Uterus (tissue), 2 donors: ENCODE measurements around the gene FSIP1.

Experiments
- POLR2A ChIP-seq, 2 donors: fragments of 450-650 bp; IDR thresholded peaks; one replicate each; pipeline ENCODE4 v1.6.1; 2016; ENCODE audit warnings: antibody characterized with exemption in 2 of 2, mild to moderate bottlenecking in 1 of 2, moderate library complexity in 1 of 2
- TF ChIP-seq, protein P1 (sequence below), 4 experiments: fragments of 200-600 bp in 2 of 4; fragments of 450-650 bp in 2 of 4; sonication (generic) in 2 of 4; IDR thresholded peaks; one replicate each; pipeline ENCODE4 v1.5.1; 2016 to 2019; ENCODE audit warnings: antibody characterized with exemption in 4 of 4, mild to moderate bottlenecking in 2 of 4, moderate library complexity in 1 of 4

DNA sequence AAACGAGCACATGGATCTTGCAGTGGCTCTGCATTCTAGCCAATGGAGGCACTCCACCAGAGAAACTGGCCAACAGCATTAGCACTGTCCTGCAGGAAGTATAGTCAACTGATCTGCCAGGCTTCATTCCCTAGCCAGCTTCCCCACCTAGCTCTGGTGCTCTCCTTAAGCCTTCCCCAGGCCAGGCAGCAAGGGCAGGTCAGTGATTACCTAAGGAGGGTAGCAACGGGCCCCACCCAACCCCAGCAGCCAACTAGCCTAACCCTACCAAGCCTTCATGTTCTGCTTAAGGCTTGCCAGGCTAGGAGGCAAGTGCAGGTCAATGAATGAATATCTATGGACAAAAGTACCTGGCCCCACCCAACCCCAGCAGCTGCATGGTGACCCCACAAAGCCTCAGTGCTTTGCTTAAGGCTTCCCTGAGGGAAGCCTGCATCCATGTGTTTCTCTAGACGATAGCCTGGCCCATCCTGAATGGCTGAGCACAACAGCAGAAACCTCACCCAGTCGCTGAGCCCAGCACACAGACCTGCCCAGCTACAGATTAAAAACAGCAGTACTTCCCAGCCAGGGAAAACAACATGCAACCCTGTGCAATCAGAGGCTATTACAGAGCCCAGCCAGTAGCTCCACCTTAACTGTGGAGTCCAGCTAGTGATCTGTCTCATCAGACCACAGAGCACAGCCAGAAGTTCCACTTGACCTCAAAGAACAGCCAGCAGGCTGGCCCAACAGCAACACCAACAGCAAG lies 173.3 kb downstream of the FSIP1 start:
- TF ChIP-seq, protein P1, sequence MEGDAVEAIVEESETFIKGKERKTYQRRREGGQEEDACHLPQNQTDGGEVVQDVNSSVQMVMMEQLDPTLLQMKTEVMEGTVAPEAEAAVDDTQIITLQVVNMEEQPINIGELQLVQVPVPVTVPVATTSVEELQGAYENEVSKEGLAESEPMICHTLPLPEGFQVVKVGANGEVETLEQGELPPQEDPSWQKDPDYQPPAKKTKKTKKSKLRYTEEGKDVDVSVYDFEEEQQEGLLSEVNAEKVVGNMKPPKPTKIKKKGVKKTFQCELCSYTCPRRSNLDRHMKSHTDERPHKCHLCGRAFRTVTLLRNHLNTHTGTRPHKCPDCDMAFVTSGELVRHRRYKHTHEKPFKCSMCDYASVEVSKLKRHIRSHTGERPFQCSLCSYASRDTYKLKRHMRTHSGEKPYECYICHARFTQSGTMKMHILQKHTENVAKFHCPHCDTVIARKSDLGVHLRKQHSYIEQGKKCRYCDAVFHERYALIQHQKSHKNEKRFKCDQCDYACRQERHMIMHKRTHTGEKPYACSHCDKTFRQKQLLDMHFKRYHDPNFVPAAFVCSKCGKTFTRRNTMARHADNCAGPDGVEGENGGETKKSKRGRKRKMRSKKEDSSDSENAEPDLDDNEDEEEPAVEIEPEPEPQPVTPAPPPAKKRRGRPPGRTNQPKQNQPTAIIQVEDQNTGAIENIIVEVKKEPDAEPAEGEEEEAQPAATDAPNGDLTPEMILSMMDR (IDR thresholded peaks at IDR 0.05) = no peak
- no peak for TF ChIP-seq POLR2A (IDR thresholded peaks at IDR 0.05)
